Naive thymus-derived CD8-positive, alpha-beta T cell (primary cell): Measurements from ENCODE around the gene COL17A1. TPM values are rescaled to one million over a fixed set of nuclear protein-coding genes. Genes with fewer than 3 reads are reported as not detected.

Experiments used
- ATAC-seq, 2 donors: fragments of 150-1000 bp; cut with Tn5 transposase in 1 of 2; sonication (Bioruptor Pico), chemical (Tn5 transposase) in 1 of 2; 1 replicate in 1 of 2; 2 replicates in 1 of 2; pipeline ENCODE4 v1.10.0; 2021; ENCODE audit warnings: mild to moderate bottlenecking in 2 of 2, moderate library complexity in 2 of 2
- POLR2A ChIA-PET: fragments of 350-600 bp; sonication (Branson Sonifier 250); formaldehyde crosslinking; loops from one replicate; lab custom pipeline; 2021; ENCODE audit warnings: antibody characterized with exemption; lab: Charles Lee
- DNase-seq, 10 donors: peaks; one replicate each; pipeline versions ENCODE4 v3.0.0 to v3.0.0-alpha.2; 2020 to 2022
- H3K27ac Mint-ChIP-seq, 10 donors: one replicate each; pipeline ENCODE4 v1.8.0; 2020 to 2022; ENCODE audit warnings: mild to moderate bottlenecking in 10 of 10, mixed read lengths in 10 of 10, moderate library complexity in 4 of 10, inconsistent platforms in 1 of 10
- H3K27me3 Mint-ChIP-seq, 5 donors: one replicate each; pipeline ENCODE4 v1.8.0; 2021 to 2022; ENCODE audit warnings: mixed read lengths in 5 of 5
- H3K36me3 Mint-ChIP-seq, 3 donors: one replicate each; pipeline ENCODE4 v1.8.0; 2020 to 2022; ENCODE audit warnings: mixed read lengths in 3 of 3, mild to moderate bottlenecking in 2 of 3, inconsistent platforms in 1 of 3
- H3K4me1 Mint-ChIP-seq, 4 donors: one replicate each; pipeline ENCODE4 v1.8.0; 2021 to 2022; ENCODE audit warnings: mixed read lengths in 4 of 4
- H3K4me3 Mint-ChIP-seq, 10 donors: one replicate each; pipeline ENCODE4 v1.8.0; 2020 to 2022; ENCODE audit warnings: mild to moderate bottlenecking in 10 of 10, mixed read lengths in 10 of 10, moderate library complexity in 6 of 10, inconsistent platforms in 1 of 10
- H3K9me3 Mint-ChIP-seq, 9 donors: one replicate each; pipeline ENCODE4 v1.8.0; 2020 to 2022; ENCODE audit warnings: mixed read lengths in 9 of 9, mild to moderate bottlenecking in 3 of 9, inconsistent platforms in 1 of 9, moderate library complexity in 1 of 9
- polyA plus RNA-seq, 3 donors: library from polyadenylated mRNA; unstranded; fragments of 300-500 nt; fragmentation: Illumina TruSeq; gene quantifications; one replicate each; pipeline ENCODE4 v1.2.3, GENCODE V29; 2021
- total RNA-seq, 8 experiments: library from RNA in 2 of 8; stranded (reverse) in 2 of 8; gene quantifications; one replicate each; pipeline ENCODE4 v1.2.3 and lab custom pipeline; 2021 to 2026

Gene COL17A1
- total and polyA plus RNA-seq, 5 experiments from 2014 or later = not detected

DNA sequence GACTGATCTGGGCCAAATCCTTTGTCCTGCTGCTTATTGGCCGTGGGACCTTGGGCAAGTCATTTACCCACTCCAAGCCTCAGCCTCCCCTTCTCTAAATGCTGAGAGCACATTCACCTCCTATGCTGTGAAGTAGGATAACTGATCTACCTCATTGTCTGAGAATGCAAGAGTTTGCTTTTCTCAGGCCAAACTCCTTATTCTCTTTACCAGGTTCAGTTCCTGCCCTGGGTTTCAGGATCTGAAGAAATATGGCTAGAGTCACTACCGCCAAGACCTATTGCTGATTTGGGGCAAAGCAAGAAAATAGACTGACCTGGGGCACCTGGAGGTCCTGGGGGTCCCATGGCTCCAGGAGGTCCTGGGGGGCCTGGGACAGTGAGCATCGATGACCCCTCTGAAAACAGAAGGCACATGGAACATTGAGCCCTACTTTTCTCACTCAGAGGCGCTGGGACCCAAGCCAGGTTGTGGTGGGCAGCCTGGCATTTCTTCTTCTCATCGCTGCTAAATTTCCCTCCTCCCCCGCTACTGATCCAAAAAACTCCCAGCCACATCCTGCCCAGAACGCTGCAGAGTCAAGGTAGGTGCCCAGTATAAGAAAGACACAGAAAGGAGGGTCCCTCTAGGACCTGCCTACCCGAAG is 42.4 kb downstream of the COL17A1 start:
- Mint-ChIP-seq H3K27me3 (peaks cover 0 to 3% (median 0%) of the 10 kb centered on the region in 5 donors), H3K27ac (peak overlapping the region in 2 of 10 donors; percentile 8 to 46), H3K4me3 (peak overlapping the region in 1 of 10 donors; percentile 34), H3K9me3 (no peaks in the 10 kb centered on the region), H3K36me3 (no peaks in the 10 kb centered on the region), H3K4me1 (no peaks in the 10 kb centered on the region)
- POLR2A ChIA-PET = no interaction called here
- DNase-seq (no peak), ATAC-seq (no peak)

DNA sequence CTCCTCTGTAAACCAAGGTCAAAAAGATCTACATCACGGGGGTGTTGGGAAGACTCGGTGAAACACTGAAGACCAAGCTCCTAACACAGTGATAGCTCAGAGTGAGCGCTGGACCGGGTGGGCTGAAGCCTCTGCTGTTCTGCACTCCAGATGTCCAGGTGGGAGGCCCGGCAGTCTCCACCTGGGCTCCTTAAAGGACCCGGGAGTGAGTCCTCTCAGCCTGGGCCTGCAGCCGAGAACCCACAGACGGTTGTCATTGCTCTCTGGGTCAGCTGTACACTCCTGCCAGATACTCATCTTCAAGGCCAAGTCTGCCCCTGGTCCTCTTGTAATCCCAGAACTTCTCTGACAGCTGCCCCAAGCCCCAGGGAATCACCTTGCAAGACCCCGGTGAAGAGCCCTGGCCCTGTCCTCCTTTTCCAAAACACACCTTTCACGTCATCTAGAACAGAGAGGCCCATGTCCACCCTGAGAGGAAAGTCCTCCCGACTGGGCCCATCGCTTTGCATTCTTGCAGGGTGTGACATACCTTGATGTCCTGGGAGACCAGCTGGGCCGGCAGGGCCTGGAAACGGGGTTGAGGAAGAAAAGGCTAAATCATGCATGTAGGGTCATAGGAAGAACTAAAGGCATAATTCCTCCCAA is 43.7 kb downstream of the COL17A1 start:
- Mint-ChIP-seq H3K9me3 (no peaks in the 10 kb centered on the region), H3K36me3 (no peaks in the 10 kb centered on the region), H3K4me1 (no peaks in the 10 kb centered on the region), H3K27ac (no peak overlapping the region), H3K4me3 (no peak overlapping the region), H3K27me3 (peaks cover 0 to 3% (median 0%) of the 10 kb centered on the region in 5 donors)
- POLR2A ChIA-PET = no interaction called here
- ATAC-seq (no peak), DNase-seq (no peak)

DNA sequence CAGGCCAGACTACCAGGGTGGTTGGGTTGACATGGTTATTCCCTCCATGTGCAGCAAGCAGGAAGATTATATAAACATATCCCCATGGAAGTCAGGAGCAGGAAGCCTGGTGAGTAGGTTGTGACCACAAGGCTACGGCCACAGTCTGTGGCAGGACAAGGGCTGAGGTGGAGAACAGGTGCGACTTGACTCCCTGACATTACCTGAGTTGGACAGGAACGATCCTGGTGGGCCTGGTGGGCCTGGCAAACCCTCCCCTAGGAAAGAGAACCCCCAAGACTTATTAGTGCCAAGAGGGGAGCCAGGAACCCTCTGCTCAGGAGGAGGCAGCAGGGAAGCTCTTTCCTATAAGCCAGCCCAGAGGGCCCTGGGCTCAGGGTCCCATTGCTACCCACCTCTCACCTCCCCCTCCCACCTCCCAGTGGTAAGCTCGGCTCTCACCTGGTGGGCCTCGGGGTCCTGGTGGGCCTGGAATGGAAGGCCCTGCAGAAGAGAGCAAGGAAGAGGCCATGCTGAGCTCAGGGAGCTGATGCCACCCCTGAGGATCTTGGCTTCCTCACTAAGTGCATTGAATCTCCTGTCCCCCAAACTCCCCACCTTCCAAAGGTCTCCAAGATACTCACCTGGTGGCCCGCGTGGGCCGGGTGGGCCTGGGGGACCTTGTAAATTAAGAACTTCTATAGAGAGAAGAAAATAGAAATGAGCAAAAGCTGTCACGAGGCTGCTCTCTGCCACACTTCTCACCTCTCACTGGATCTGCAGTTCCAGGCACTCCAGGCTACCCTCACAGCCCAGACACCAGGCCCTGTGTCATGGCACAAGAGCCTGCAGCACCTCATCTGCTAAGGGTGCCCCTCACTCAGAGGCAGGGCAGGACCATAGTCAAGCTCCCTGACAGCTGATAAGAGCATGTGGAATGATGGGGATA is 44.6 kb downstream of the COL17A1 start:
- H3K27me3 Mint-ChIP-seq = peaks cover 0 to 3% (median 0%) of the 10 kb centered on the region in 5 donors
- no peak overlapping the region for H3K4me3 Mint-ChIP-seq
- no peaks in the 10 kb centered on the region for H3K36me3 Mint-ChIP-seq
- no peak for ATAC-seq
- H3K27ac Mint-ChIP-seq = no peak overlapping the region
- no peaks in the 10 kb centered on the region for H3K4me1 Mint-ChIP-seq
- POLR2A ChIA-PET = no interaction called here
- no peak for DNase-seq
- H3K9me3 Mint-ChIP-seq = no peaks in the 10 kb centered on the region

DNA sequence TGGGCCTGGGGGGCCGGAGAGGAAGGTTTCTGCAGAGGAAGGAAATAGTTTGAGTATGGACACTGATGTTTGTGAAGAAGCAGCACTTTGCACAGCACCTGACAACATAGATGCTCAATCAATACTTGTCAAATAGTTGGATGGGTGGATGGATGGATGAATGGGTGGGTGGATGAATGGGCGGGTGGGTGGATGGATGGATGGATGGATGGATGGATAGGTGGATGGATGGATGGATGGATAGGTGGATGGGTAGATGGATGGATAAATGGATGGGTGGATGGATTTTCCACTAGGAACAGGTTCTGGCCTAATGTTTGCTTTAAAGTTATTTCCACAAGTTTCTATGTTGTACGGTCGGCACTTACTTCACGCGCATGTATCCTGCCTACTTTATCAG is 45.3 kb downstream of the COL17A1 start:
- H3K4me3 Mint-ChIP-seq = no peak overlapping the region
- DNase-seq (no peak), ATAC-seq (no peak)
- H3K27me3 Mint-ChIP-seq = peaks cover 0 to 3% (median 0%) of the 10 kb centered on the region in 5 donors
- peak overlapping the region in 1 of 10 donors; percentile 7 for H3K27ac Mint-ChIP-seq
- POLR2A ChIA-PET = no interaction called here
- no peaks in the 10 kb centered on the region for H3K36me3 Mint-ChIP-seq
- H3K9me3 Mint-ChIP-seq = no peaks in the 10 kb centered on the region
- peaks cover 0 to 3% (median 0%) of the 10 kb centered on the region in 4 donors for H3K4me1 Mint-ChIP-seq

DNA sequence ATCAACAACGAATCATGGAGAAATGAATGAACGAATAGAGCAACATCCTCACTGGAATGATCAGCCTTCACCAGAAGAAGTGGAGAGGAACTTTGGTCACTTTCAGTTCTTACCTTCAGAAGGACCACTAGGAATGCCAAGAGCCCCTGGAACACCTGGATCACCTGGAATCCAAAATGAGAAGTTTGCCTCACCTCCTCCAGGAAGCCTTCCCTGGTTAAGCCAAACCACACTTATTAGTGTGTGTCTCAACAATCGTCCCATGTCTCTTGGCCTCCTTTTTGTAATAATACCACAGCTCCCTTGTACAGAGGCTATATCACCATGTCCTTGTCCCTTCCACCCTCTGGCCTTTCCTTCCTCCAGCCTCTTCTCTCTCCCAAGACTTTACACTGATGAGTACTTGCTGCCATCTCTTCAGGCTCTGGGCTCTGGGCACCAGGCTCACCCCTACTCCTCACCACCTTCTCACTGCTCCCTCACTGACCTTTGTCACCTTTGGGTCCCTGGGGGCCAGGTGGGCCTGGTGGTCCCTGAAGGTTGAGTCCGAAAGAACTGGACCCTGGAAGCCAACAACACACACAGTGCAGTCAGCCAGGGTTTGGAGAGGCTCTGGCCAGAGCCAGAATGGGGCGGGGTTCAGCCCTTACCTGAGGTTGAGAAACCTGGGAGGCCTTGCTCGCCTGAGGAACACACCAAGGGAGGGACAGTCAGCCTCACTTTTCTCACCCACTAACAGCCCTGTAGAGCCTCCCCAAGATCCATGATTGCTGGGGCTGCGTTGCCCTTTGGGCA is 46.5 kb downstream of the COL17A1 start:
- Mint-ChIP-seq H3K27me3 (peaks cover 0 to 3% (median 0%) of the 10 kb centered on the region in 5 donors), H3K27ac (peak overlapping the region in 3 of 10 donors; percentile 11 to 48 (median 44)), H3K9me3 (no peaks in the 10 kb centered on the region), H3K36me3 (no peaks in the 10 kb centered on the region), H3K4me1 (peaks cover 0 to 3% (median 0%) of the 10 kb centered on the region in 4 donors), H3K4me3 (no peak overlapping the region)
- POLR2A ChIA-PET = no interaction called here
- DNase-seq (no peak), ATAC-seq (no peak)

DNA sequence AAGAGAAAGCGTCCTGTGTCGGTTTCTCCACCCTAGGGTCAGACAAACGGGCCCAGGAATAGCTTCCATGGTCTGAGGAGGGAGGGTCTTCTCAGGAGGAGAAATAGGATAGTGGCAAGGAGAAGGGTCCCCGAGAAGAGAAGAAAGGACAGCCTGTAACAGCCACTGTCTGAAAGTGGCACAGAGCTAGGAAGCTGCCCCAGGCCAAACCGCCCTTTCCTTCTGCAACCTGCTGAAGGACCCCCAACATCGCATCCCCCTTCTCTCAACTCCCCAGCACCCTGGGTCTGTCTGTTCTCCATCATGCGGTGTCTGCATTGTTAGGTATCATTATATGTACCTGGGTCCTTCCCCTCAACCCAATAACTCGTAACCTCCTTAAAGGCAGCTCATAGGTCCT is 47.1 kb downstream of the COL17A1 start:
- DNase-seq = no peak
- H3K4me1 Mint-ChIP-seq = peaks cover 0 to 5% (median under 1%) of the 10 kb centered on the region in 4 donors
- POLR2A ChIA-PET = no interaction called here
- no peak for ATAC-seq
- no peak overlapping the region for H3K27ac Mint-ChIP-seq
- no peak overlapping the region for H3K4me3 Mint-ChIP-seq
- no peaks in the 10 kb centered on the region for H3K36me3 Mint-ChIP-seq
- peaks cover 0 to 3% (median 0%) of the 10 kb centered on the region in 5 donors for H3K27me3 Mint-ChIP-seq
- no peaks in the 10 kb centered on the region for H3K9me3 Mint-ChIP-seq

DNA sequence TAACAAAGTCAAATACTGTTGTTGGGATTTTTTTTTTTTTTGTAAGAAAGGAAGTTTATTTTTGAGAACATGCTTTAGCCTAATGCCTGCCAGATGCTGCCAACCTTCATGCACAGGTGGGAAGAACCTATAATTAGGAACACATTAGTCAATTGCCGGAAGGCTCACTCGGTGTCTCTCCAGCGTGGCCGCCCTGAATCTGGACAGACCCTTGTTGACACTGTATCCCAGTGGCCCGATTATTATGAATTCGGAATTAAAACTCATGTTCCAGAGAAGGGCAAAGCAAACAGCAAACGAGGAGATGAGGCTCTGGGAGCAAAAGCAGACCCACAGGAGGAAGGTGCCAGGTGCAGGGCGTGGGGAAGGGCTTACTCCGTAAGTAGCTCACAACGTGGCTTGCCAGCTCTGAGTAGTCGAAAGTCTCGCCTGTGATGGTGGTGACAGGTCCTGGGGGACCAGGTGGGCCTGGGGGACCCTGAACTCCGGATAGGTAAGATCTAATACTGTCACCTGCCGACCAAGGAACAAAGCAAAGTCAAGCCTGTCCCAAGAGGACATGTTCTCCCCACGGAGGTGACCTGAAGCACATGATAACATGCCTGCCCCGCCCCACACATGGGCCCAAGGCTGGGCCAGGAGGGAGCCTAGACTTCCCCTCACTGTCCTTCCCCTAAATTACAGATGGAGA is 48.3 kb downstream of the COL17A1 start:
- DNase-seq = no peak
- POLR2A ChIA-PET = interaction anchor here (0.6 kb wide), 1 partner anchor 129 kb away, joined by 4 read pairs; no protein-coding TSS in a partner anchor
- H3K36me3 Mint-ChIP-seq = peaks cover 0 to 5% (median 0%) of the 10 kb centered on the region in 3 donors

DNA sequence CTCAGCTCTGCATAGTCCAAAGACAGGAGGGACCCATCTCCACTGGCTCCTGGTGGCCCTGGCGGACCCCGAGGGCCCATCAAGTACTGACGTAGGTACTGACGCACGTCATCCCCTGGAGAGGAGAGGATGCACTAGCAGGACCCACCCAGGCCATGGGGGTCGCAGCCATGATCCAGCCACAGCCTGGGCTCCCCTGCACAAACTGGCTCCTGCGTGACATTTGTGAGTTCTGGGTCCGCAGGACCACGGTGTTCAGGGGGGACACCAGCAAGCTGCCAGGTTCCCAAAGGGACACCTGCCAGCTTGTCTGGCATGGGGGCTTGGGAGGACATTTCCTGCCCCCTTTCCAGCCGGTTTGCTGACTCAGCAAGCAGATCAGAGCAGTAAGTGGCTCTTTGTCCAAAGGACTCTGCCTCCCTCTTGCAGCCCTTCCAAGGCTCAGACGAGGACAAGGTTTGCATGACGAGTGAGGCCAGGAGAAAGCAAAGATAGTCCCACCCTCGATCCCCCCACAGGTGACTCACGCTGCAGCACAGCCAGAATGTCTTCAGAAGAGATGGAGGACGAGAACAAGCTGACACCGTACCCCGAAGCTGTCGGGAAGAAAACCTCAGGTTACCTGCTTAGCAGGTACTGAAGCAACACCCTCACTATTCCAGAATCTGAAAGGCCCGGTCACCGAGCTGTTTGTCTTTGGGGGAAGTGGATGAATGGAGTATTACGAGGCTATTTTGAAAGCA is 49.0 kb downstream of the COL17A1 start:
- ATAC-seq = no peak
- Mint-ChIP-seq H3K27ac (no peak overlapping the region), H3K4me3 (no peak overlapping the region), H3K4me1 (peaks cover 0 to 5% (median 1%) of the 10 kb centered on the region in 4 donors), H3K9me3 (no peaks in the 10 kb centered on the region), H3K27me3 (no peaks in the 10 kb centered on the region), H3K36me3 (peaks cover 0 to 10% (median 0%) of the 10 kb centered on the region in 3 donors)
- no peak for DNase-seq
- POLR2A ChIA-PET = interaction anchor here (0.6 kb wide), 1 partner anchor 128 kb away, joined by 4 read pairs; no protein-coding TSS in a partner anchor

More for the DNA sequence above, 48.3 kb downstream of the COL17A1 start:
- ATAC-seq = no peak
- H3K4me3 Mint-ChIP-seq = no peak overlapping the region
- H3K9me3 Mint-ChIP-seq = no peaks in the 10 kb centered on the region
- peaks cover 0 to 3% (median 0%) of the 10 kb centered on the region in 5 donors for H3K27me3 Mint-ChIP-seq
- peaks cover 0 to 5% (median under 1%) of the 10 kb centered on the region in 4 donors for H3K4me1 Mint-ChIP-seq
- no peak overlapping the region for H3K27ac Mint-ChIP-seq

DNA sequence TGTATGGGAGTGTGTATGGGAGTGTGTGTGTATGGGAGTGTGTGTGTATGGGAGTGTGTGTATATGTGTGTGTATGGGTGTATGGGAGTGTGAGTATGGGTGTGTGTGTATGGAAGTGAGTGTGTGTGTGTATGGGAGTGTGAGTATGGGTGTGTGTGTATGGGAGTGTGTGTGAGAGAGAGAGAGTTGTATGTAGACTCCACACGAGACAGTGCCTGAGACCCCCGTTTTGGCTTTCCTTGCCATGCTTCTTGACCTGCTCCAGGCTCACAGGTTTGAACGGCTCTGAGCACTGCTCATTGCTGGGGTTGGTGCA is 49.7 kb downstream of the COL17A1 start:
- Mint-ChIP-seq H3K4me3 (no peak overlapping the region), H3K27ac (no peak overlapping the region), H3K4me1 (peaks cover 0 to 5% (median 3%) of the 10 kb centered on the region in 4 donors), H3K36me3 (peaks cover 0 to 15% (median 0%) of the 10 kb centered on the region in 3 donors), H3K27me3 (no peaks in the 10 kb centered on the region), H3K9me3 (no peaks in the 10 kb centered on the region)
- POLR2A ChIA-PET = no interaction called here
- DNase-seq = no peak
- no peak for ATAC-seq

DNA sequence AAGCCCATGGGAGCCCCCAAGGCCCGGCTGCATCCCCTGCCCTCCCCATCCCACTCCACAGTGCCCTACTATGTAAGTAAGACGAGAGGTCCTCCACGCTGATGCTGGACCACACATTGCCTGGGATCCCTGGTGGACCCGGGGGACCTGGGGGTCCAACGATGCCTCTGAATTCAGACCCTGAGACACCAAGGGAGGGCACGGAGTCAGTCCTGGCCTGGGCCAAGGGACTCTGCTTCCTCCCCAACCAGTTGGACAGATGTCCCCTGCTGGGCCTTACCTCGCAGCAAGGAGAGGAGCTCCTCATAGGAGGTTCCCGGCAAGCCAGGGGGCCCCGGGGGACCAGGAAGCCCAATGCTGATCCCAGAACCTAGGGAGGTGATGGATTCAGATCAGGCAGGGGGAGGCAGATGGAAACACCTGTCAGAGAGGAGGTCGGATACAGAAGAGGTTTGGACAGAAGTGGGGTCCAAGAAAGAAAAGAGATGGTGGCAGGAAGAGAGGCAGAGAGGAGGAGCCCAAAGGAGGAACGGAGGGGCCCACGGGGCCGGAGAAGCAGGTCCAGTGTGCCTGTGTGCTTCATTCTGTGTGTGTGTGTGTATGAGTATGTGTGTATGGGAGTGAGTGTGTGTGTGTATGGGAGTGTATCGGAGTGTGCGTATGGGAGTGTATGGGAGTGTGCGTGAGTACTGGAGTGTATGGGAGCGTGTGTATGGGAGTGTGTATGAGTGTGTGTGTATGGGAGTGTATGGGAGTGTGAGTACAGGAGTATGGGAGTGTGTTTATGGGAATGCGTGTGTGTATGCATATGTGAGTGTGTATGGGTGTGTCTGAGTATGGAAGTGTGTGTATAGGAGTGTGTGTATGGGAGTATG is 50.2 kb downstream of the COL17A1 start:
- no peaks in the 10 kb centered on the region for H3K9me3 Mint-ChIP-seq
- no peak for DNase-seq
- H3K4me3 Mint-ChIP-seq = no peak overlapping the region
- no peak for ATAC-seq
- peaks cover 0 to 17% (median 0%) of the 10 kb centered on the region in 3 donors for H3K36me3 Mint-ChIP-seq
- peaks cover 0 to 5% (median 3%) of the 10 kb centered on the region in 4 donors for H3K4me1 Mint-ChIP-seq
- no peaks in the 10 kb centered on the region for H3K27me3 Mint-ChIP-seq
- H3K27ac Mint-ChIP-seq = peak overlapping the region in 1 of 10 donors; percentile 25
- POLR2A ChIA-PET = no interaction called here
